NCI-H2171 treated with DMSO at 0.1 percent for 48 hours (cell line): Measurements from ENCODE around the gene INTU.
A peak's percentile ranks its signal among the peaks of the same experiment; 100 is the strongest.
"Not testable (repeated sequence)": the region's sequence is repeated elsewhere in the genome, so short reads cannot be mapped to it uniquely, and the experiment has no call there.

Experiments
- DNase-seq: peaks from one replicate; lab custom pipeline; 2025; lab: John Stamatoyannopoulos, UW

Gene INTU

DNA sequence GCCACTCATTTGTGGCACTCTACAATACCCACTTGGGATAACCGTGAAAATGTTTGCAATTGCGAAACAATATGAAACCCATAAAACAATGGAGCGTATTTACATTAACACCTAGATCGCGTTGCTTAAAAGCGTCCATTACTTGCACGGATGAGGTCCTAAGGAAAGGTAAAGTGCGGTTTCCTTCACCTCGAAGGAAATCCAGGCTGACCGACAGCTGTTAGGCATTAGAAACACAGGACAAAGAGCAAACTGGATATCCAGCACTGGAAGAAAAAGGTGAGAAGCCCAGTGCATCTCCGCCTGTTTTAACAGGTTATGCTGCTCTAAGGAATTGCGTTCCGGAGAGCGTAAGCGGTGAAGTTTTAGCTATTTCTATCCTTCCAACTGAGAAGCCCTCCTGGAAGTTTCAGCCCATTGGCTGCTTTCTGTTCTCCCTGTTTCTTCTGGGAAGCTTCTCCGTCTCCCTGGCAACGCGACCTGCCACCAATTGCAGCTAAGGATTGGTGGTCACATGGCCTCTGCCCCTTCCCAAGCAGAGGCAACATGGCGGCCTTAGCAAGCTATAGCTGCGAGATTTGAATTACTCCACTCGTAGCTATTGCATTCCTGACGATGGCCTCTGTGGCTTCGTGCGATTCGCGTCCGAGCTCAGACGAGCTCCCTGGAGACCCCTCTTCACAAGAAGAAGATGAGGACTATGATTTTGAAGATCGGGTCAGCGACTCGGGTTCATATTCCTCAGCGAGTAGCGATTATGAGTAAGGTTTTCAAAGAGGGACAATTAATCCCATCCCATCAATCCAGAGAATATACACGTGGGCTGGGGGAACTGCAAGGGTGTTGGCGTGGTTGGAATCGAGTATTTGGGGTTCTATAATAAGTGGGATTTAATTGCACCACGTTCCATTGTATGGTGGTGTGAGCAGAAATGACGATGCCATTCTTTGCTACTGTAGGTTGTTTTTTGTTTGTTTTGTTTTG, at the start of gene INTU:
Gene INTU (plus strand): TSS at position 538 of the 984 bp plus-strand sequence. CDS start 78 bp downstream, at position 616.
- peak; percentile 84 for DNase-seq

DNA sequence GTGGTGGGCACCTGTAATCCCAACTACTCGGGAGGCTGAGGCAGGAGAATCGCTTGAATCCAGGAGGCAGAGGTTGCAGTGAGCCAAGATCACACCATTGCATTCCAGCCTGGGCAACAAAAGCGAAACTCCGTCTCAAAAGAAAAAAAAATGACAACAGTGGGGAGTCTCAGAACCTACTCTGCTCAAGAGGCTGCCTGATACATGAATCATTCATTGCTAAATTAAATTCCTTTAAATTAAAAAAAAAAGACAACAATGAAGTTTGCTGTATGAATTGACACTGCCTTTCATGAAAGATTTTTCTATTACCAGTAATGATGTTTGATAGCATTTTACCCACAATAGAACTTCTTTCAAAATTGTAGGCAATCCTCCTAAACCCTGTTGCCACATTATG, 46.3 kb upstream of the INTU start:
- not testable (repeated sequence) for DNase-seq

GRCh38 chr4:127586922-127587571, 45.7 kb upstream of the INTU start:
- peak; percentile 30 for DNase-seq

GRCh38 chr4:127589153-127589552, 43.6 kb upstream of the INTU start:
- DNase-seq, result not testable (repeated sequence)

- no peak for DNase-seq
Measured at GRCh38 chr4:127598656-127599055, 34.1 kb upstream of the INTU start.

- no peak for DNase-seq
Measured at GRCh38 chr4:127601029-127601428, 31.7 kb upstream of the INTU start.

GRCh38 chr4:127604949-127605709, 27.6 kb upstream of the INTU start:
- DNase-seq, result peak; percentile 7

- DNase-seq, result no peak
Measured at GRCh38 chr4:127606823-127607222, 25.9 kb upstream of the INTU start.

GRCh38 chr4:127609484-127609883, 23.3 kb upstream of the INTU start:
- DNase-seq, result no peak

GRCh38 chr4:127610488-127610887, 22.3 kb upstream of the INTU start:
- DNase-seq, result no peak

- DNase-seq, result no peak
Measured at GRCh38 chr4:127616898-127617297, 15.9 kb upstream of the INTU start.

DNA sequence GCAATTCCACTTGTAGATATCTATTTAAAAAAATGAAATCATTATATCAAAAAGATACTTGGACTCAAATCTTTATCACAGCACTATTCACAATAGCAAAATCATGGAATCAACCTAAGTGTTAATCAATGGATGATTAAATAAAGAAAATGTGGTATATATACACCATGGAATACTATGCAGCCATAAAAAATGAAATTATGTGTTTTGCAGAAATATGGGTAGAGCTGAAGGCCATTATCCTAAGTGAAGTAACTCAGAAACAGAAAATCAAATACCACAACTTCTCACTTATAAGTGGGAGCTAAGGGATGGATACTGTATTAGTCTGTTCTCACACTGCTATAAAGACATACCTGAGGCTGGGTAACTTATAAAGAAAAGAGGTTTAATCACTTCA, 14.3 kb upstream of the INTU start:
- no peak for DNase-seq

GRCh38 chr4:127622621-127622920, 10.2 kb upstream of the INTU start:
- DNase-seq, result no peak

- DNase-seq, result peak; percentile 1
Measured at GRCh38 chr4:127622921-127623796, 9.6 kb upstream of the INTU start.

DNA sequence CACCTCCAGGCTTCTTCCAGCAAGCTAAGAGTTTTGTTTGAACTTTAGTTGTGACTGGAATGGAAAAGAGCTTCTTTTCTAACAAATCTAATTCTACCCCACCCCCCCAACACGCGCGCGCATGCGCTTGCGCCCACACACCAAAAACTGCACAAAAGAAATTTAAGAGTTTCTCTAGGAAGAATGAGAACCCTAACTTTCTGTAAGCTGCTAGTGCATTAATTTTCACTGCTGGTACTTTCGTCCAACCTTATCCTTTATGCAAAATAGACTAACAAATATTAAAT, 9.0 kb upstream of the INTU start:
- DNase-seq, result no peak

DNA sequence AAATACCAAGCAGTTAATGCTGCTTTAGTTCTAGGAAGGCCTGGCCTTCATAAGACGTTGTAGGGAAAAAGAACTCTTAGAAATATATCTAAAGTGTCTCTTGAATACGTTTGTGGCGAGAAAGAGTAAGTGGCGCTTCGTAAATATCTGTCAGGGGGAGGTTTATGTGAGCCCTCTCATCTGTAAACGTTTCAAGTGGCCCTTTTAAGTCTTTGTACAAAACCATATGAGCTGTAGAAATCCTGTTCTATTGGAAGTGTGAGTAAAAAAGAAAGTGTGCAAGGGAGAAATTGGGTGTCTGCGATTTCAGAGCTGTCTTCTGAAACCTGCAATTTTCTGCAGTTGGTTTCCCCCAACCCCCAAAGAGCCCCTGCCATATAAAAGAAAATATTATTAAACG, 8.6 kb upstream of the INTU start:
- no peak for DNase-seq

DNA sequence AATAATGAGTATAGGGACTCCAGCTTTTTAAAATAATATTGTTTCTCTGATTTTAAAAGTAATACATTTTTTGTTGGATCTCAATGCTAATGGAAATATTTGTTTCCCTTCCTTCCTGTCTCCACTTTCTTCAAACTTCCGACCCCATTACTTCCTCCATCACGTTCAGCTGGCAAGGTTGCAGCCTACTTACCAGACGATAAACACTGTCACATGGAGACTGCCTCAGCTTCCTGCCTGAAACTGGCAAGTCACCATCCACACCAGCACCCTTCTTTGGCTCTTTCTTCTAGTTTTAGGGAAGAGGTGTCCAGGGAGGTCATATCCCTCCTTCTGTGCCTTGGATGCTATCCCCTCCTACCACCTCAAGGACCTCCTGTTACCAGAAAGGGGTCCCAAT, 3.4 kb upstream of the INTU start:
- DNase-seq, result no peak

DNA sequence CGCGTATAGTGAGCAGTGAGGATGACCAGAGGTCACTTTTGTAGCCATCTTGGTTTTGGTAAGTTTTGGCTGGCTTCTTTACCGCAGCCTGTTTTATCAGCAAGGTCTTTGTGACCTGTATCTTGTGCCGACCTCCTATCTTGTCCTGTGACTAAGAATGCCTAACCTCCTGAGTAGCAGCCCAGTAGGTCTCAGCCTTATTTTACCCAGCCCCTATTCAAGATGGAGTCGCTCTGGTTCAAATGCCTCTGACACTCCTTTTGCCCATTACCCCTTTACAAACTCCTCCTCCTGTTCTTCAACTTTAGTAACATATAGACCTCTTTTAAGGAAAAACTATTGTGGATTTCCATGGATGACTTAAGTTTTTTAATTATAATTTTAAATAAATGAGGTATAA, 2.6 kb upstream of the INTU start:
- no peak for DNase-seq

- no peak for DNase-seq
Measured at GRCh38 chr4:127631420-127631819, 1.3 kb upstream of the INTU start.

DNA sequence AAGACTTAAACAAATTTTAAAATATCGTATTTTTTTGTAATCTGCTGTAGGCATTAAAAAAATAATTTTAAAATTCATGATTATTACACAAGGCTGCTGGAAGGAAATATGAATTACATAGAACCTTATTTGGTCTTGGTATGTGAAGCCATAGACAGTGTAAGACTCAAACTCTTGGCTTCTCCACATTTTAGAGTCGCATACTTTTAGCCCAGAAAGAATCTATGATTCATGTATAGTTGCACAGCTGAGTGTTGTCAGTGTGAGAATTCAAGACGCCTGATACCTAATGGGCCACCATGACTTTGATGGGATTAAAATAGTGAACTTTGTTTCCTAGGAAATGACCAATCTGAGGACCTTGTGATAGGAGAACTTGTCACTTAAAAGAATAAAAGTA, 1.4 kb downstream of the INTU start:
- no peak for DNase-seq

DNA sequence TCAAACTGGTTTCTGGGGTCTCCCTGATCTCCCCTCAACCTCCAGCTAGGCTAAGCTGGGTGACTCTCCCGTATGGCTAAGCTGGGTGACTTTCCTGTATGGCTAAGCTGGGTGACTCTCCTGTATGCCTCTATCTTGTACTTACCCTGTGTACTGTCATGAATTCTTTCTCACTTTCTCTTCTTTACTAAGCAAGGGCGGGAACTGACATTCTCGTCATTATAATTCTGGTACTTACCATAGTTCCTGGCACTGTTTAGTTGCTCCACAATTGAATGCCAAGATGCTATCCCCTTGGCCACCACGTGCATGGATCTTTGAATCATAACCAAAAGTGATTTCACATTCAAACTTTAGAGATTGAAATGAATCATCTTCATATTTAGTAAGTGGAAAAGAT, 8.8 kb downstream of the INTU start:
- DNase-seq, result no peak

DNA sequence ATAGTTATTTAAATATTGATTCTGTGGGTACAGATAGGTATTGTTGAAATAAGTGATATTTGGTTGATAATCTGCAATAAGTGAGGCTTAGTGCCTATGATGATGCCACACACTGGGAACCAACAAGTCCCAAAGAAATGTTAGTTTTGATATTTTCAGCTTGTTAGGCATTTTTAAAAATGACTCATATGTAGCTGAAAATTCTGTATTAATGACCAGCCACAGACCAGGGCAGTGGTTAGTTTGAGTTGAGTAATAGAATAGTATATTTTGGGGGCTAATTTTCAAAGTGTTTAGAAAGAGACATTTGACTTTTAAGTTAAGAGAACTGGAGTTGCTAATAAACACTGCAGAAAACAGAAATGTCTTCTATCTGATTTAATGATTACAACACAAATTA, 9.4 kb downstream of the INTU start:
- DNase-seq, result no peak
